GM19372 (cell line): ENCODE measurements around the gene CSNK2A1.

ENCODE experiments used
- ATAC-seq: cut with Tn5 transposase; IDR thresholded peaks from one replicate; pipeline ENCODE4 v1.9.1; 2021; ENCODE audit warnings: mild to moderate bottlenecking, low read depth, moderate library complexity; ENCODE audit not compliant: unreplicated experiment

Gene CSNK2A1

DNA sequence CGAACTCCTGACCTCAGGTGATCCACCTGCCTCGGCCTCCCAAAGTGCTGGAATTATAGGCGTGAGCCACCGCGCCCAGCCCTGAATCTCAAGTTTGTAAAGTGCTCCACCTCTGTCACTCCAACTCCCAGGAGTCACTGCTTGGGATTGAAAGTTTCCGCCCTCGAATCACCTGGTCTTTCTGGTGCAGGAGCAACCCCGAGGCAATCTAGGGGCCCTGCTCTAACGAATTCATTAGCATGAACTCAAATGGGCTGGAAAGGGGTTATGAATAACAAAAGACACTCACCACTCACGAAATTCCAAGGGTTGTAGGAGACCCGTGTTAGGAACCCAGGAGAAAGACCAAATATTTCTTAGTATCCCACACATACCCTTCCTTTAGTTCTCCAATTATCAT is 109.4 kb downstream of the CSNK2A1 start:
- no peak for ATAC-seq

GRCh38 chr20:433300-433975 is 110.2 kb downstream of the CSNK2A1 start:
- peak; percentile 65 for ATAC-seq

- ATAC-seq, result no peak
These were observed 110.8 kb downstream of the CSNK2A1 start for GRCh38 chr20:432677-433299.

DNA sequence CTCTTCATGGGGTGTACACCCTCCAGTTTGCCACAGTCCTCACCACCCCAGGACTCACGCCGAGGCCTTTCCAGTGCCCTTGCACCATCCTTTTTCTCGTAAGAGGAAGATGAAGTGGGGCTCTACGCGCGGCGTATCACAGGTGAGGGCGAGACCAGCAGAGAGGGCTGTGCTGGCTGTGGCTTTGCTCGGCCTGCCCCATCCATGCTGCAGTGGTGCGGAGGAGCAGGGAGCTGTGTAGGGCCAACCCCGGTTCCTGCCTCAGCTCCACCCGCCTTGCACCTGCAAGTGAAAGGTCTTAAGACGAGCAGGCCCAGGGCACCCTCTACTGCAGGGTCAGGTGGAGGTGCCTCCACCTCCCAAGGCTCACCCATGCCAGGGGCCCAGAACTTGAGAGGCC is 111.4 kb downstream of the CSNK2A1 start:
- no peak for ATAC-seq

- ATAC-seq, result no peak
These were observed 112.3 kb downstream of the CSNK2A1 start for GRCh38 chr20:431012-431904.

- no peak for ATAC-seq
These were observed 113.2 kb downstream of the CSNK2A1 start for GRCh38 chr20:430091-430999.

DNA sequence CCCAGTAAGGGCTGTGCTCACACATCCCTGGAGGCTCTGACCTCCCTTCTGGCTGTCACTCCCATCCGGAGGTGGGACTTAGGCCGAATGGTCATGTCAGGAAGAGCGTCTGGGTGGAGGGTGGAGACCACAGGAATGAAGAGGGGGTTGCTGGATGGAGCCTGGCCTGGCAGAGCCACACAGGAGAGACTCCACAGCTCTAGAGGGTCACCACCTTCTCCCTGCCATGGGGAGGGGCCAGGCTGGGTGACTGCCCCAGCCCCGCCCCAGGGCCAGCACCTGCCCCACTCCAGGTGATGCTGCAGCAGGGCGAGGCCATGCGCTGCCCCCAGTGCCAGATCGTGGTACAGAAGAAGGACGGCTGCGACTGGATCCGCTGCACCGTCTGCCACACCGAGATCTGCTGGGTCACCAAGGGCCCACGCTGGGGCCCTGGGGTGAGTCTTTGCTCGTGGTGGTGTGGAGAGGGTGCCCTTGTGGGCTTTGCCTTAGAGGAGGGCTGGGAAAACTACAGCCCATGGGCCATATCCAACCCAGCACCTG is 114.9 kb downstream of the CSNK2A1 start:
- no peak for ATAC-seq

DNA sequence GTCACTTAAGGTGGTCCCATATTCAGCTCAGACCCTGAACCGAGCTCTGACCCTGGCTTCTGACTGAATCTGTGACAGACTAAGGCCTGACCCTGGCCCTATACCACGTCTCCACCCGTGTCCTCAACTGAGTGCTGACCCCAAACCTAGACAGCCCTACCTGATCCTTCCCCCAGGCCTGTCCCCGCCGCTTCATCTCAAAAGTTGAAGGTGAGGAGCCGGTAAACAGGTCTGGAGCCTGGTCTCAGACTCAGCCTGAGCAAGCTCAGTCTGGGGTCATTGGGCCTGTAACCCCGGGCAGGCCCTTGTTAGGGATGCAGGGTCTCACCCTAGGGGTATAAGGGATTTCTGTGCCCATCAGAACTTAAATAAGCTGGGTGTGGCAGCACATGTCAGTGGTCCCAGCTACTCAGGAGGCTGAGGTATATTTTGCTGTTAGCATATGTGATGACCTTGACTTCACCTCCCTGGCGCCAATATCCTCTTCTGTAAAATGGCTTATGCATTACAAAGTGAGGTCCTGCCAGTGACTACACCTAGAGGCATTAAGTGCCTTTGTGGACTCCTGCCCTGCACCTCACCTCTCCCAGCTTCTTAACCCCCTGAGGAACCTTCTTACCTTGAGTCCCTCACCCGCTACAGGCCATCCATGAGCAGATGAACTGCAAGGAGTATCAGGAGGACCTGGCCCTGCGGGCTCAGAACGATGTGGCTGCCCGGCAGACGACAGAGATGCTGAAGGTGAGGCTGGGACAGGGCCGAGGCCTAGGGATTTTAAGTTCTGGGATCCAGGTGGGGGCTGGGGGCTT is 115.5 kb downstream of the CSNK2A1 start:
- no peak for ATAC-seq

DNA sequence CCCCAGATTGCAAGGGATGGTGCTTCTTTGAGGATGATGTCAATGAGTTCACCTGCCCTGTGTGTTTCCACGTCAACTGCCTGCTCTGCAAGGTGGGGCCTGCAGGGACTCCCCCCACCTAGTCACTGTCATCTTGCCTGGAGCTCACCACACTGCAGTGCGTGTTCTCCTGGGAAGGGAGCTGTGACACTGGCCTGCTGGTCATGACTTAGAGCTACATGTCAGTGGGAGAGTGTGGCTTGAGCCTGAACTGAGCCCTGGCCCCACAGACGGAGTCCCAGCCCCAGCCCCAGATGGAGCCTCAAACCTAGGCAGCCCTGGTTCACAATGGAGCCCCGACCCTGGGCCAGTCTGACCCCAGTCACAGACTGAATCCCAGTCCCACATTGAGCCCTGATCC is 116.2 kb downstream of the CSNK2A1 start:
- no peak for ATAC-seq

DNA sequence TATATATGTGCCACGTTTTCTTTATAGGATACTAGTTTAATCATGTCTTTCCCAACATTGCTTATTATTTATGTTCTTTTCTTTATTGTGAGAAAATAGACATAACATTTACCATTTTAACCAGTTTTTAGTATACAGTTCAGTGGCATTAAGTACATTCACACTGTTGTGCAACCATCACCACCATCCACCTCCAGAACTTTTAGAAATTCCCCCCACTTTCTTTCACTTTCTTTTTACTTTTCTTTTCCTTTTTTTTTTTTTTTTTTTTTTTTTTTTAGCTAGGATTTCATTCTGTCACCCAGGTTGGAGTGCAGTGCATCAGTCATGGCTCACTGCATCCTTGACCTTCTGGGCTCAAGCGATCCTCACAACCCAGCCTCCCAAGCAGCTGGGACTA is 117.0 kb downstream of the CSNK2A1 start:
- ATAC-seq, result no peak
